SK-N-SH (cell line): ENCODE data around the gene TOP3A.

Experiments
- CTCF ChIP-seq: fragments of 200-600 bp; sonication (generic); IDR thresholded peaks from 2 replicates; pipeline ENCODE4 v1.6.1; 2017; ENCODE audit warnings: antibody characterized with exemption, mild to moderate bottlenecking, moderate library complexity
- EP300 ChIP-seq, 2 experiments: IDR thresholded peaks; 2 replicates each; pipeline versions ENCODE4 v1.4.0 to v1.6.1; 2012; ENCODE audit warnings: borderline replicate concordance in 1 of 2, low read depth in 1 of 2, low read length in 1 of 2
- MAX ChIP-seq: IDR thresholded peaks from 2 replicates; pipeline ENCODE4 v1.4.0; 2012; ENCODE audit warnings: low read depth
- RCOR1 ChIP-seq: fragments of 150-350 bp; IDR thresholded peaks from 2 replicates; pipeline ENCODE4 v1.6.1; 2017; ENCODE audit warnings: antibody characterized with exemption, low read length
- SMC3 ChIP-seq: IDR thresholded peaks from 2 replicates; pipeline ENCODE4 v1.6.1; 2012; ENCODE audit warnings: low read depth, low read length, improper control_type of control experiment
- TAF1 ChIP-seq: IDR thresholded peaks from 2 replicates; pipeline ENCODE4 v1.6.1; 2012; ENCODE audit warnings: low read depth, mild to moderate bottlenecking, low read length, moderate library complexity, borderline replicate concordance
- USF2 ChIP-seq: fragments of 150-350 bp; IDR thresholded peaks from 2 replicates; pipeline ENCODE4 v1.6.1; 2017; ENCODE audit warnings: antibody characterized with exemption, low read length, low read depth, borderline replicate concordance

GRCh38 chr17:18280249-18280648 lies 34.5 kb downstream of the TOP3A start:
- TF ChIP-seq MAX, result no peak
- TF ChIP-seq RCOR1, result no peak
- no peak for TF ChIP-seq SMC3
- no peak for TF ChIP-seq EP300 (IDR thresholded peaks at IDR 0.05; ENCODE audit: borderline replicate concordance in 1 of 2, low read depth in 1 of 2, low read length in 1 of 2)
- TF ChIP-seq USF2, result no peak
- TF ChIP-seq CTCF, result no peak
- no peak for TF ChIP-seq TAF1
